Measurements from ENCODE around the gene P2RY1.

P2RY1 gene

GRCh38 chr3:152823781-152824180 is 11.2 kb upstream of the P2RY1 start:
- TF ChIP-seq GABPA (IDR thresholded peaks at IDR 0.05; ENCODE audit: low read depth) (no peak), SPI1 (IDR thresholded peaks at IDR 0.05; ENCODE audit: borderline replicate concordance, low read depth) (no peak), POLR2AphosphoS5 (IDR thresholded peaks at IDR 0.05; ENCODE audit: low read depth) (no peak)
- TF ChIP-seq, protein P1, sequence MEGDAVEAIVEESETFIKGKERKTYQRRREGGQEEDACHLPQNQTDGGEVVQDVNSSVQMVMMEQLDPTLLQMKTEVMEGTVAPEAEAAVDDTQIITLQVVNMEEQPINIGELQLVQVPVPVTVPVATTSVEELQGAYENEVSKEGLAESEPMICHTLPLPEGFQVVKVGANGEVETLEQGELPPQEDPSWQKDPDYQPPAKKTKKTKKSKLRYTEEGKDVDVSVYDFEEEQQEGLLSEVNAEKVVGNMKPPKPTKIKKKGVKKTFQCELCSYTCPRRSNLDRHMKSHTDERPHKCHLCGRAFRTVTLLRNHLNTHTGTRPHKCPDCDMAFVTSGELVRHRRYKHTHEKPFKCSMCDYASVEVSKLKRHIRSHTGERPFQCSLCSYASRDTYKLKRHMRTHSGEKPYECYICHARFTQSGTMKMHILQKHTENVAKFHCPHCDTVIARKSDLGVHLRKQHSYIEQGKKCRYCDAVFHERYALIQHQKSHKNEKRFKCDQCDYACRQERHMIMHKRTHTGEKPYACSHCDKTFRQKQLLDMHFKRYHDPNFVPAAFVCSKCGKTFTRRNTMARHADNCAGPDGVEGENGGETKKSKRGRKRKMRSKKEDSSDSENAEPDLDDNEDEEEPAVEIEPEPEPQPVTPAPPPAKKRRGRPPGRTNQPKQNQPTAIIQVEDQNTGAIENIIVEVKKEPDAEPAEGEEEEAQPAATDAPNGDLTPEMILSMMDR (IDR thresholded peaks at IDR 0.05; ENCODE audit: insufficient read depth, low read length): no peak
- TF ChIP-seq, protein P2, sequence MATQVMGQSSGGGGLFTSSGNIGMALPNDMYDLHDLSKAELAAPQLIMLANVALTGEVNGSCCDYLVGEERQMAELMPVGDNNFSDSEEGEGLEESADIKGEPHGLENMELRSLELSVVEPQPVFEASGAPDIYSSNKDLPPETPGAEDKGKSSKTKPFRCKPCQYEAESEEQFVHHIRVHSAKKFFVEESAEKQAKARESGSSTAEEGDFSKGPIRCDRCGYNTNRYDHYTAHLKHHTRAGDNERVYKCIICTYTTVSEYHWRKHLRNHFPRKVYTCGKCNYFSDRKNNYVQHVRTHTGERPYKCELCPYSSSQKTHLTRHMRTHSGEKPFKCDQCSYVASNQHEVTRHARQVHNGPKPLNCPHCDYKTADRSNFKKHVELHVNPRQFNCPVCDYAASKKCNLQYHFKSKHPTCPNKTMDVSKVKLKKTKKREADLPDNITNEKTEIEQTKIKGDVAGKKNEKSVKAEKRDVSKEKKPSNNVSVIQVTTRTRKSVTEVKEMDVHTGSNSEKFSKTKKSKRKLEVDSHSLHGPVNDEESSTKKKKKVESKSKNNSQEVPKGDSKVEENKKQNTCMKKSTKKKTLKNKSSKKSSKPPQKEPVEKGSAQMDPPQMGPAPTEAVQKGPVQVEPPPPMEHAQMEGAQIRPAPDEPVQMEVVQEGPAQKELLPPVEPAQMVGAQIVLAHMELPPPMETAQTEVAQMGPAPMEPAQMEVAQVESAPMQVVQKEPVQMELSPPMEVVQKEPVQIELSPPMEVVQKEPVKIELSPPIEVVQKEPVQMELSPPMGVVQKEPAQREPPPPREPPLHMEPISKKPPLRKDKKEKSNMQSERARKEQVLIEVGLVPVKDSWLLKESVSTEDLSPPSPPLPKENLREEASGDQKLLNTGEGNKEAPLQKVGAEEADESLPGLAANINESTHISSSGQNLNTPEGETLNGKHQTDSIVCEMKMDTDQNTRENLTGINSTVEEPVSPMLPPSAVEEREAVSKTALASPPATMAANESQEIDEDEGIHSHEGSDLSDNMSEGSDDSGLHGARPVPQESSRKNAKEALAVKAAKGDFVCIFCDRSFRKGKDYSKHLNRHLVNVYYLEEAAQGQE (IDR thresholded peaks at IDR 0.05; ENCODE audit: insufficient replicate concordance, low read depth): no peak
- Histone ChIP-seq H3K4me3 (replicated peaks; ENCODE audit: insufficient read depth, low read length) (no peak overlapping the region), H3K27me3 (ENCODE audit: insufficient read depth, poor library complexity, severe bottlenecking) (no peaks in the 10 kb centered on the region), H3K27ac (replicated peaks) (no peak overlapping the region)
- DNase-seq (ENCODE audit: low read depth in 1 of 2, low spot score in 1 of 2): no peak

GRCh38 chr3:152825566-152825965 is 9.4 kb upstream of the P2RY1 start:
- Histone ChIP-seq H3K27ac (replicated peaks) (no peak overlapping the region), H3K27me3 (ENCODE audit: insufficient read depth, poor library complexity, severe bottlenecking) (no peaks in the 10 kb centered on the region), H3K4me3 (replicated peaks; ENCODE audit: insufficient read depth, low read length) (no peak overlapping the region)
- TF ChIP-seq SPI1 (IDR thresholded peaks at IDR 0.05; ENCODE audit: borderline replicate concordance, low read depth): peak; percentile 11; the same call in 1 of the 2 replicates
- TF ChIP-seq, protein P1 (IDR thresholded peaks at IDR 0.05; ENCODE audit: insufficient read depth, low read length): no peak
- TF ChIP-seq GABPA (IDR thresholded peaks at IDR 0.05; ENCODE audit: low read depth): no peak
- no peak for DNase-seq (ENCODE audit: low read depth in 1 of 2, low spot score in 1 of 2)

GRCh38 chr3:152826476-152826875 is 8.5 kb upstream of the P2RY1 start:
- H3K27ac ChIP-seq (replicated peaks): no peak overlapping the region
- H3K4me3 ChIP-seq (replicated peaks; ENCODE audit: insufficient read depth, low read length): no peak overlapping the region
- TF ChIP-seq POLR2AphosphoS5 (IDR thresholded peaks at IDR 0.05; ENCODE audit: low read depth): no peak
- no peak for TF ChIP-seq SPI1 (IDR thresholded peaks at IDR 0.05; ENCODE audit: borderline replicate concordance, low read depth)
- no peak for TF ChIP-seq GABPA (IDR thresholded peaks at IDR 0.05; ENCODE audit: low read depth)
- TF ChIP-seq, protein P1 (IDR thresholded peaks at IDR 0.05; ENCODE audit: insufficient read depth, low read length): no peak
- TF ChIP-seq, protein P2 (IDR thresholded peaks at IDR 0.05; ENCODE audit: insufficient replicate concordance, low read depth): no peak
- no peaks in the 10 kb centered on the region for H3K27me3 ChIP-seq (ENCODE audit: insufficient read depth, poor library complexity, severe bottlenecking)
- DNase-seq (ENCODE audit: low read depth in 1 of 2, low spot score in 1 of 2): no peak

- DNase-seq (ENCODE audit: low read depth in 1 of 2, low spot score in 1 of 2): no peak
- no peak overlapping the region for H3K4me3 ChIP-seq (replicated peaks; ENCODE audit: insufficient read depth, low read length)
- TF ChIP-seq, protein P2 (IDR thresholded peaks at IDR 0.05; ENCODE audit: insufficient replicate concordance, low read depth): no peak
- TF ChIP-seq, protein P1 (IDR thresholded peaks at IDR 0.05; ENCODE audit: insufficient read depth, low read length): no peak
- no peak for TF ChIP-seq SPI1 (IDR thresholded peaks at IDR 0.05; ENCODE audit: borderline replicate concordance, low read depth)
- no peaks in the 10 kb centered on the region for H3K27me3 ChIP-seq (ENCODE audit: insufficient read depth, poor library complexity, severe bottlenecking)
- no peak overlapping the region for H3K27ac ChIP-seq (replicated peaks)
Measured at GRCh38 chr3:152827313-152827712, 7.6 kb upstream of the P2RY1 start.

Data from HL-60 (cell line).